Neural progenitor cell (in vitro differentiated cells): ENCODE measurements around the gene CT47C1.

ENCODE experiments used
- CTCF ChIP-seq: fragments of 200-600 bp; sonication (generic); IDR thresholded peaks from 2 replicates; pipeline ENCODE4 v1.5.1; 2017; ENCODE audit warnings: antibody characterized with exemption, mild to moderate bottlenecking
- EZH2 ChIP-seq: fragments of 200-600 bp; sonication (generic); IDR thresholded peaks from 2 replicates; pipeline ENCODE4 v1.6.1; 2017; ENCODE audit warnings: antibody characterized with exemption, mild to moderate bottlenecking, moderate library complexity
- EZH2phosphoT487 ChIP-seq: fragments of 200-600 bp; sonication (generic); IDR thresholded peaks from 2 replicates; pipeline ENCODE4 v1.6.1; 2017; ENCODE audit warnings: antibody characterized with exemption

- TF ChIP-seq CTCF, result no peak
- no peak for TF ChIP-seq EZH2
- no peak for TF ChIP-seq EZH2phosphoT487
These were observed at the start of gene CT47C1 for GRCh38 chrX:119072744-119073143.
